Brain microvascular endothelial cell (primary cell): ENCODE measurements around the gene SIGLEC9.

ENCODE experiments used
- DNase-seq: peaks from one replicate; pipeline ENCODE4 v3.0.0-alpha.2; 2020
- H3K27ac ChIP-seq: fragments of 250-450 bp; sonication (Bioruptor Pico); 2 replicates; pipeline ENCODE4 v1.5.1; 2020; ENCODE audit warnings: mild to moderate bottlenecking, moderate library complexity
- H3K27me3 ChIP-seq: fragments of 250-450 bp; sonication (Bioruptor Pico); replicated peaks from 2 replicates; pipeline ENCODE4 v1.5.1; 2020; ENCODE audit warnings: mild to moderate bottlenecking
- H3K36me3 ChIP-seq: fragments of 250-450 bp; sonication (Bioruptor Pico); replicated peaks from 2 replicates; pipeline ENCODE4 v1.5.1; 2020; ENCODE audit warnings: mild to moderate bottlenecking
- H3K4me3 ChIP-seq: 2 replicates; pipeline ENCODE4 v1.5.1; 2011; ENCODE audit warnings: low read depth, mild to moderate bottlenecking, control low read depth, low read length, moderate library complexity
- in situ Hi-C: cut with HindIII; loops from 2 replicates; pipeline ENCODE4 v1.10.0; 2017; ENCODE audit warnings: low sequenced_read_pairs, low pct_ligation_motif_present
- TF ChIP-seq, protein P1 (sequence below): IDR thresholded peaks from 2 replicates; pipeline ENCODE4 v1.5.1; 2011; ENCODE audit warnings: low read depth, mild to moderate bottlenecking, moderate library complexity, low read length, control low read depth, inconsistent platforms; ENCODE audit errors: missing control alignments

Gene SIGLEC9

GRCh38 chr19:51135986-51136762, 11.5 kb downstream of the SIGLEC9 start:
- Histone ChIP-seq H3K36me3 (no peaks in the 10 kb centered on the region), H3K27ac (no peak overlapping the region), H3K27me3 (no peaks in the 10 kb centered on the region), H3K4me3 (no peak overlapping the region)
- no peak for DNase-seq
- TF ChIP-seq, protein P1, sequence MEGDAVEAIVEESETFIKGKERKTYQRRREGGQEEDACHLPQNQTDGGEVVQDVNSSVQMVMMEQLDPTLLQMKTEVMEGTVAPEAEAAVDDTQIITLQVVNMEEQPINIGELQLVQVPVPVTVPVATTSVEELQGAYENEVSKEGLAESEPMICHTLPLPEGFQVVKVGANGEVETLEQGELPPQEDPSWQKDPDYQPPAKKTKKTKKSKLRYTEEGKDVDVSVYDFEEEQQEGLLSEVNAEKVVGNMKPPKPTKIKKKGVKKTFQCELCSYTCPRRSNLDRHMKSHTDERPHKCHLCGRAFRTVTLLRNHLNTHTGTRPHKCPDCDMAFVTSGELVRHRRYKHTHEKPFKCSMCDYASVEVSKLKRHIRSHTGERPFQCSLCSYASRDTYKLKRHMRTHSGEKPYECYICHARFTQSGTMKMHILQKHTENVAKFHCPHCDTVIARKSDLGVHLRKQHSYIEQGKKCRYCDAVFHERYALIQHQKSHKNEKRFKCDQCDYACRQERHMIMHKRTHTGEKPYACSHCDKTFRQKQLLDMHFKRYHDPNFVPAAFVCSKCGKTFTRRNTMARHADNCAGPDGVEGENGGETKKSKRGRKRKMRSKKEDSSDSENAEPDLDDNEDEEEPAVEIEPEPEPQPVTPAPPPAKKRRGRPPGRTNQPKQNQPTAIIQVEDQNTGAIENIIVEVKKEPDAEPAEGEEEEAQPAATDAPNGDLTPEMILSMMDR: no peak
- in situ Hi-C loops: no loop called here

- no peak for DNase-seq
- in situ Hi-C loops: no loop called here
- H3K27me3 ChIP-seq: no peaks in the 10 kb centered on the region
- no peak overlapping the region for H3K4me3 ChIP-seq
- TF ChIP-seq, protein P1: no peak
- H3K36me3 ChIP-seq: no peaks in the 10 kb centered on the region
- H3K27ac ChIP-seq: no peak overlapping the region
These were observed 12.3 kb downstream of the SIGLEC9 start for GRCh38 chr19:51136851-51137551.

DNA sequence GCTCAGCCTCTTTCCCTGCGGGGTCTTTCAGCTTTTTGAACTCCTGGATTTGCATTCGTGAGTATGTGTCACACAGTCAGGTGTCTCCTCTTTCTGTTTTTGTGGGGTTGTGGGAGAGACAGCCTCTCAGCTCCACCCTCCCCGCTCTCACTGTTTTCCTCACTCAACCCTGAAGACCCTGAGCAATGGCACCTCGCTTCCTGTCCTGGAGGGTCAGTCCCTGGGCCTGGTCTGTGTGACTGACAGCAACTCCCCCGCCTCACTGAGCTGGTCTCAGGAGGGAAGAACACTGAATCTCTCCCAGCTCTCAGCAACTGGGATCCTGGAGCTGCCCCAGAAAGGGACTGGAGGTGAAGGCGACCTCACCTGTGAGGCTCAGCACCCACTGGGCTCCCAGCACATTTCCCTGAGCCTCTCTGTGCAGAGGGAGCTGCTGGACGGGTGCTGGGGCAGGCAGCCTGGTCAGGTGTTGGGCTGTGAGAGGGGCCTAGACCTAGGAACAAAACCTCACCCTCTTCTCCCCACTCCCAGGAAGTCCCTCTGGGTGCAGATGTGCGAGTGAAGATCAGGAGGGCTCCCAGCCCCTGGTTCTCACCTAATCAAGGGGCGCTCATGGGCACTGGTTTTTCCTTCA, 13.2 kb downstream of the SIGLEC9 start:
- DNase-seq: no peak
- in situ Hi-C loops: no loop called here
- Histone ChIP-seq H3K36me3 (no peaks in the 10 kb centered on the region), H3K27ac (no peak overlapping the region), H3K4me3 (no peak overlapping the region), H3K27me3 (no peaks in the 10 kb centered on the region)
- TF ChIP-seq, protein P1: no peak

GRCh38 chr19:51138549-51138979, 13.9 kb downstream of the SIGLEC9 start:
- H3K27ac ChIP-seq: no peak overlapping the region
- in situ Hi-C loops: no loop called here
- H3K27me3 ChIP-seq: no peaks in the 10 kb centered on the region
- no peak for DNase-seq
- no peaks in the 10 kb centered on the region for H3K36me3 ChIP-seq
- TF ChIP-seq, protein P1: no peak
- no peak overlapping the region for H3K4me3 ChIP-seq

- DNase-seq: no peak
- TF ChIP-seq, protein P1: no peak
- in situ Hi-C loops: no loop called here
These were observed 14.8 kb downstream of the SIGLEC9 start for GRCh38 chr19:51139299-51140014.

More at GRCh38 chr19:51139299-51140014, 14.8 kb downstream of the SIGLEC9 start:
- H3K36me3 ChIP-seq: no peaks in the 10 kb centered on the region
- H3K27me3 ChIP-seq: no peaks in the 10 kb centered on the region
- no peak overlapping the region for H3K27ac ChIP-seq
- H3K4me3 ChIP-seq: no peak overlapping the region
